Measurements from ENCODE around the gene BCAP31. TPM values are rescaled to one million over a fixed set of nuclear protein-coding genes. Genes with fewer than 3 reads are reported as not detected.

Gene BCAP31
- total RNA-seq (2022; extraction: Qiagen RNA extraction), result 371 to 467 TPM (median 387 TPM) in 5 replicates

GRCh38 chrX:153724252-153725038 lies at the start of gene BCAP31, which contains the start of gene ABCD1:
Gene BCAP31 (minus strand): TSS chrX:153724387. CDS start chrX:153723244, 1,143 bp downstream.
Gene ABCD1 (plus strand): TSS chrX:153724856. CDS start chrX:153725267, 411 bp downstream.

GRCh38 chrX:153763989-153764755 lies 40.0 kb upstream of the BCAP31 start, which contains the start of gene PLXNB3:
Gene PLXNB3 (plus strand): TSS chrX:153764249. CDS start chrX:153765536, 1,287 bp downstream.

GRCh38 chrX:153687121-153688039 lies 36.8 kb downstream of the BCAP31 start, which contains the start of gene SLC6A8:
Gene SLC6A8 (plus strand): TSS chrX:153687926. CDS start chrX:153688575, 649 bp downstream.

GRCh38 chrX:153673428-153674218 lies 50.6 kb downstream of the BCAP31 start, which contains the start of gene PNCK:
Gene PNCK (minus strand): TSS chrX:153673813. CDS start chrX:153673076, 737 bp downstream.

Other genes with a start within 250 kb of the BCAP31 start
- not detected in 5 replicates for gene BGN, start 229.4 kb downstream of the BCAP31 start, total RNA-seq (2022; extraction: Qiagen RNA extraction)
- 0.05 to 0.25 TPM (median 0.17 TPM) in 5 replicates for gene ATP2B3, start 206.7 kb downstream of the BCAP31 start, total RNA-seq (2022; extraction: Qiagen RNA extraction)
- gene CCNQ, start 125.2 kb downstream of the BCAP31 start, total RNA-seq (2022; extraction: Qiagen RNA extraction), result 38.9 to 59.5 TPM (median 57.0 TPM) in 5 replicates
- gene DUSP9, start 77.2 kb downstream of the BCAP31 start, total RNA-seq (2022; extraction: Qiagen RNA extraction), result 1.2 to 1.8 TPM (median 1.4 TPM) in 5 replicates
- gene PNCK, start 50.6 kb downstream of the BCAP31 start, total RNA-seq (2022; extraction: Qiagen RNA extraction), result 0.21 to 0.37 TPM (median 0.24 TPM) in 3 of 5 replicates, not detected in the others
- 10.0 to 13.6 TPM (median 11.9 TPM) in 5 replicates for gene SLC6A8, start 36.5 kb downstream of the BCAP31 start, total RNA-seq (2022; extraction: Qiagen RNA extraction)
- gene ABCD1, start 469 bp upstream of the BCAP31 start, total RNA-seq (2022; extraction: Qiagen RNA extraction), result 2.6 to 4.5 TPM (median 4.3 TPM) in 5 replicates
- gene PLXNB3, start 39.9 kb upstream of the BCAP31 start, total RNA-seq (2022; extraction: Qiagen RNA extraction), result 1.6 to 4.2 TPM (median 3.6 TPM) in 5 replicates
- 0.02 to 0.45 TPM (median 0.05 TPM) in 4 of 5 replicates, not detected in the other for gene SRPK3, start 56.7 kb upstream of the BCAP31 start, total RNA-seq (2022; extraction: Qiagen RNA extraction)
- 61.4 to 65.8 TPM (median 64.4 TPM) in 5 replicates for gene IDH3G, start 70.0 kb upstream of the BCAP31 start, total RNA-seq (2022; extraction: Qiagen RNA extraction)
- 380 to 464 TPM (median 423 TPM) in 5 replicates for gene SSR4, start 70.3 kb upstream of the BCAP31 start, total RNA-seq (2022; extraction: Qiagen RNA extraction)
- 2.2 to 4.3 TPM (median 3.6 TPM) in 5 replicates for gene PDZD4, start 106.2 kb upstream of the BCAP31 start, total RNA-seq (2022; extraction: Qiagen RNA extraction)
- 19.7 to 25.6 TPM (median 22.5 TPM) in 5 replicates for gene L1CAM, start 161.8 kb upstream of the BCAP31 start, total RNA-seq (2022; extraction: Qiagen RNA extraction)
- gene AVPR2, start 180.3 kb upstream of the BCAP31 start, total RNA-seq (2022; extraction: Qiagen RNA extraction), result 0.06 to 0.17 TPM (median 0.15 TPM) in 4 of 5 replicates, not detected in the other
- 1.1 to 2.4 TPM (median 1.7 TPM) in 5 replicates for gene ARHGAP4, start 201.9 kb upstream of the BCAP31 start, total RNA-seq (2022; extraction: Qiagen RNA extraction)
- gene NAA10, start 210.7 kb upstream of the BCAP31 start, total RNA-seq (2022; extraction: Qiagen RNA extraction), result 208 to 243 TPM (median 229 TPM) in 5 replicates
- gene RENBP, start 220.3 kb upstream of the BCAP31 start, total RNA-seq (2022; extraction: Qiagen RNA extraction), result 0.10 to 0.16 TPM in 2 of 5 replicates, not detected in the others
- 31.7 to 41.9 TPM (median 40.9 TPM) in 5 replicates for gene HCFC1, start 247.4 kb upstream of the BCAP31 start, total RNA-seq (2022; extraction: Qiagen RNA extraction)
- 5.4 to 6.7 TPM (median 5.6 TPM) in 5 replicates for gene TMEM187, start 248.4 kb upstream of the BCAP31 start, total RNA-seq (2022; extraction: Qiagen RNA extraction)